SK-N-SH (cell line): ENCODE results near the gene KLF2. TPM values are rescaled to one million over a fixed set of nuclear protein-coding genes. Genes with fewer than 3 reads are reported as not detected.

Source experiments
- CTCF ChIA-PET: fragments of 300-600, 350-600 bp; formaldehyde crosslinking; extraction: SDS; loops from one replicate; lab custom pipeline; 2021; lab: Yijun Ruan, JAX
- POLR2A ChIA-PET: fragments of 350-600 bp; sonication (Branson Sonifier 250); formaldehyde crosslinking; extraction: SDS; loops from one replicate; lab custom pipeline; 2020; ENCODE audit warnings: antibody characterized with exemption, inconsistent platforms; lab: Yijun Ruan, JAX
- DNase-seq: peaks from one replicate; pipeline ENCODE4 v3.0.0; 2012
- H2AFZ ChIP-seq: fragments of 200-600 bp; sonication (generic); 2 replicates; pipeline ENCODE4 v1.8.1; 2016; ENCODE audit warnings: antibody characterized with exemption, mild to moderate bottlenecking, low read depth
- H3F3A ChIP-seq: fragments of 200-600 bp; sonication (generic); replicated peaks from 2 replicates; pipeline ENCODE3; 2016; ENCODE audit warnings: antibody characterized with exemption, mild to moderate bottlenecking; ENCODE audit not compliant: insufficient read depth
- H3K27ac ChIP-seq, 2 experiments: fragments of 200-500 bp in 1 of 2; fragments of 200-600 bp in 1 of 2; sonication (Bioruptor generic) in 1 of 2; sonication (generic), shearing (Covaris generic) in 1 of 2; 2 replicates each; pipeline versions ENCODE4 v1.5.1 to v1.6.1; 2014 to 2016; ENCODE audit warnings: low read depth in 2 of 2, inconsistent platforms in 1 of 2, low read length in 1 of 2, mild to moderate bottlenecking in 1 of 2, mixed read lengths in 1 of 2
- H3K27me3 ChIP-seq: fragments of 200-600 bp; sonication (generic), shearing (Covaris generic); 2 replicates; pipeline ENCODE4 v1.6.1; 2016; ENCODE audit warnings: mixed run types; ENCODE audit not compliant: insufficient read depth
- H3K36me3 ChIP-seq, 2 experiments: fragments of 200-500 bp in 1 of 2; fragments of 200-600 bp in 1 of 2; sonication (Bioruptor generic) in 1 of 2; sonication (generic) in 1 of 2; replicated peaks in 1 of 2; 2 replicates each; pipeline versions ENCODE3 to v1.5.1; 2014 to 2016; ENCODE audit warnings: low read length in 1 of 2, mild to moderate bottlenecking in 1 of 2; ENCODE audit not compliant: insufficient read depth in 2 of 2, control insufficient read depth in 1 of 2
- H3K4me1 ChIP-seq, 2 experiments: fragments of 200-500 bp in 1 of 2; fragments of 200-600 bp in 1 of 2; sonication (Bioruptor generic) in 1 of 2; sonication (generic), shearing (Covaris generic) in 1 of 2; 2 replicates each; pipeline versions ENCODE4 v1.5.1 to v1.6.1; 2014 to 2016; ENCODE audit warnings: low read depth in 1 of 2, low read length in 1 of 2, mixed run types in 1 of 2; ENCODE audit not compliant: insufficient read depth in 2 of 2, control insufficient read depth in 1 of 2
- H3K4me2 ChIP-seq: fragments of 200-600 bp; sonication (generic), shearing (Covaris generic); 2 replicates; pipeline ENCODE4 v1.6.1; 2017; ENCODE audit warnings: mixed run types
- H3K4me3 ChIP-seq, 2 experiments: fragments of 200-500 bp in 1 of 2; fragments of 200-600 bp in 1 of 2; sonication (Bioruptor generic) in 1 of 2; sonication (generic), shearing (Covaris generic) in 1 of 2; 2 replicates each; pipeline versions ENCODE4 v1.5.1 to v1.8.1; 2014 to 2016; ENCODE audit warnings: low read depth in 2 of 2, inconsistent platforms in 1 of 2, low read length in 1 of 2, mild to moderate bottlenecking in 1 of 2, mixed read lengths in 1 of 2, moderate library complexity in 1 of 2
- H3K79me2 ChIP-seq: fragments of 200-600 bp; sonication (generic); 2 replicates; pipeline ENCODE4 v1.8.1; 2017; ENCODE audit warnings: mild to moderate bottlenecking; ENCODE audit not compliant: insufficient read depth
- H3K9ac ChIP-seq: fragments of 200-600 bp; sonication (generic); 2 replicates; pipeline ENCODE4 v1.6.1; 2017; ENCODE audit warnings: mixed run types
- H3K9me2 ChIP-seq: fragments of 200-600 bp; sonication (generic); 2 replicates; pipeline ENCODE4 v1.6.1; 2017; ENCODE audit warnings: mixed run types
- H3K9me3 ChIP-seq: fragments of 200-600 bp; sonication (generic); 2 replicates; pipeline ENCODE4 v1.6.1; 2017; ENCODE audit warnings: mixed run types, mild to moderate bottlenecking, moderate library complexity
- H4K20me1 ChIP-seq: fragments of 200-600 bp; sonication (generic); 2 replicates; pipeline ENCODE4 v1.6.1; 2017; ENCODE audit warnings: mild to moderate bottlenecking, mixed run types; ENCODE audit not compliant: insufficient read depth
- CHD2 ChIP-seq: fragments of 150-350 bp; IDR thresholded peaks from 2 replicates; pipeline ENCODE4 v1.6.1; 2018; ENCODE audit warnings: low read length; ENCODE audit not compliant: partially characterized antibody
- CTCF ChIP-seq: fragments of 200-600 bp; sonication (generic); IDR thresholded peaks from 2 replicates; pipeline ENCODE4 v1.6.1; 2017; ENCODE audit warnings: antibody characterized with exemption, mild to moderate bottlenecking, moderate library complexity
- EZH2phosphoT487 ChIP-seq: fragments of 200-600 bp; sonication (generic); IDR thresholded peaks from 2 replicates; pipeline ENCODE4 v1.6.1; 2017; ENCODE audit warnings: low read depth, mixed run types, mild to moderate bottlenecking, antibody characterized with exemption, moderate library complexity, borderline replicate concordance
- FOSL2 ChIP-seq: IDR thresholded peaks from 2 replicates; pipeline ENCODE4 v1.4.0; 2012; ENCODE audit warnings: low read depth, mild to moderate bottlenecking, moderate library complexity, borderline replicate concordance
- GATA2 ChIP-seq: sonication (generic); formaldehyde crosslinking; IDR thresholded peaks from 2 replicates; pipeline ENCODE4 v1.5.0; 2020; ENCODE audit warnings: mild to moderate bottlenecking, missing genetic modification reagents
- IRF3 ChIP-seq: fragments of 150-350 bp; IDR thresholded peaks from 2 replicates; pipeline ENCODE4 v1.6.1; 2016; ENCODE audit warnings: mild to moderate bottlenecking, low read depth, low read length
- JUND ChIP-seq: IDR thresholded peaks from 2 replicates; pipeline ENCODE4 v1.4.0; 2012
- MAX ChIP-seq: IDR thresholded peaks from 2 replicates; pipeline ENCODE4 v1.4.0; 2012; ENCODE audit warnings: low read depth
- MEF2A ChIP-seq: IDR thresholded peaks from 2 replicates; pipeline ENCODE4 v1.4.0; 2012; ENCODE audit warnings: low read depth, borderline replicate concordance
- NRF1 ChIP-seq: IDR thresholded peaks from 2 replicates; pipeline ENCODE4 v1.6.1; 2012; ENCODE audit warnings: low read depth, mild to moderate bottlenecking, low read length
- PBX3 ChIP-seq: IDR thresholded peaks from 2 replicates; pipeline ENCODE4; 2012
- RCOR1 ChIP-seq: fragments of 150-350 bp; IDR thresholded peaks from 2 replicates; pipeline ENCODE4 v1.6.1; 2017; ENCODE audit warnings: antibody characterized with exemption, low read length
- RXRA ChIP-seq: IDR thresholded peaks from 2 replicates; pipeline ENCODE4 v1.4.0; 2012; ENCODE audit warnings: low read depth, mild to moderate bottlenecking, borderline replicate concordance
- SIN3A ChIP-seq: IDR thresholded peaks from 2 replicates; pipeline ENCODE4 v1.6.1; 2012; ENCODE audit warnings: low read depth, mild to moderate bottlenecking, low read length, moderate library complexity, borderline replicate concordance
- SMC3 ChIP-seq: IDR thresholded peaks from 2 replicates; pipeline ENCODE4 v1.6.1; 2012; ENCODE audit warnings: low read depth, low read length, improper control_type of control experiment
- TEAD4 ChIP-seq: IDR thresholded peaks from 2 replicates; pipeline ENCODE4 v1.4.0; 2012; ENCODE audit warnings: mild to moderate bottlenecking, borderline replicate concordance; ENCODE audit not compliant: insufficient read depth
- USF2 ChIP-seq: fragments of 150-350 bp; IDR thresholded peaks from 2 replicates; pipeline ENCODE4 v1.6.1; 2017; ENCODE audit warnings: antibody characterized with exemption, low read length, low read depth, borderline replicate concordance
- WGBS: methylation state at CpG from one replicate; pipeline ENCODE4 v1.1.6; 2017; ENCODE audit warnings: low lambda C conversion rate; 5-methylcytosine and 5-hydroxymethylcytosine counted together
- polyA plus RNA-seq, 3 experiments: library from polyadenylated mRNA; depleted of rRNA; stranded (reverse); fragments of >200 nt; gene quantifications; 2 replicates each; pipeline ENCODE4 v1.2.3, GENCODE V29; 2012

Gene KLF2
- polyA plus RNA-seq, 1 of the 3 experiments (the other 2 are of a cell fraction) = 6.9 TPM

GRCh38 chr19:16359964-16360363 is 35.3 kb downstream of the KLF2 start:
- Histone ChIP-seq H3K9me2 (no peaks in the 10 kb centered on the region), H4K20me1 (no peaks in the 10 kb centered on the region), H3K36me3 (peaks cover 0 to 2% of the 10 kb centered on the region in 2 experiments), H3K27me3 (no peaks in the 10 kb centered on the region), H3K27ac (no peak overlapping the region), H3K4me2 (no peak overlapping the region), H3K4me3 (no peak overlapping the region), H2AFZ (no peak overlapping the region), H3K9ac (no peak overlapping the region), H3K79me2 (no peaks in the 10 kb centered on the region), H3F3A (no peaks in the 10 kb centered on the region), H3K4me1 (no peaks in the 10 kb centered on the region), H3K9me3 (no peaks in the 10 kb centered on the region)
- no peak for DNase-seq
- ChIA-PET POLR2A (no interaction called here), CTCF (no interaction called here)
- 100% methylated on average over 6 of the region's 6 CpGs for WGBS
- TF ChIP-seq RXRA = no peak
- no peak for TF ChIP-seq RCOR1
- no peak for TF ChIP-seq IRF3
- TF ChIP-seq NRF1 = no peak
- TF ChIP-seq FOSL2 = no peak
- TF ChIP-seq USF2 = no peak
- no peak for TF ChIP-seq PBX3
- TF ChIP-seq SIN3A = no peak
- no peak for TF ChIP-seq TEAD4
- no peak for TF ChIP-seq CHD2
- TF ChIP-seq MAX = no peak

GRCh38 chr19:16360738-16361137 is 36.1 kb downstream of the KLF2 start:
- Histone ChIP-seq H3K9ac (no peak overlapping the region), H3K4me1 (no peaks in the 10 kb centered on the region), H3K4me2 (no peak overlapping the region), H3F3A (no peaks in the 10 kb centered on the region), H3K27me3 (no peaks in the 10 kb centered on the region), H3K9me3 (no peaks in the 10 kb centered on the region), H3K36me3 (peaks cover 0 to 2% of the 10 kb centered on the region in 2 experiments), H3K27ac (no peak overlapping the region), H2AFZ (no peak overlapping the region), H4K20me1 (no peaks in the 10 kb centered on the region), H3K9me2 (no peaks in the 10 kb centered on the region), H3K4me3 (no peak overlapping the region), H3K79me2 (no peaks in the 10 kb centered on the region)
- ChIA-PET POLR2A (no interaction called here), CTCF (interaction anchor here (0.6 kb wide), 1 partner anchor 1222 kb away, joined by 3 read pairs; no protein-coding TSS in a partner anchor)
- no peak for TF ChIP-seq JUND
- TF ChIP-seq SMC3 = no peak
- TF ChIP-seq SIN3A = no peak
- TF ChIP-seq GATA2 (CRISPR knock-in tag) = no peak
- no peak for TF ChIP-seq MEF2A
- no peak for TF ChIP-seq EZH2phosphoT487
- TF ChIP-seq CTCF = no peak
- TF ChIP-seq RXRA = no peak
- TF ChIP-seq USF2 = no peak
- 95% methylated on average over 10 of the region's 10 CpGs for WGBS
- DNase-seq = no peak
